OCI-LY7 (cell line): ENCODE results near the gene POLR1B. TPM values are rescaled to one million over a fixed set of nuclear protein-coding genes. Genes with fewer than 3 reads are reported as not detected.
A peak's percentile ranks its signal among the peaks of the same experiment; 100 is the strongest.

Source experiments
- BruUV-seq: library from RNA; stranded (reverse); fragments of 400-500 nt; replicated peaks from 2 replicates; lab custom pipeline; 2021; lab: Mats Ljungman, UMichigan
- CTCF ChIA-PET: fragments of 300-600 bp; sonication (Branson Sonifier 250); formaldehyde crosslinking; loops from one replicate; lab custom pipeline; 2022; ENCODE audit warnings: antibody characterized with exemption; ENCODE audit not compliant: unreplicated experiment; lab: Charles Lee
- POLR2A ChIA-PET: fragments of 300-600 bp; sonication (Branson Sonifier 250); formaldehyde crosslinking; loops from one replicate; lab custom pipeline; 2022; ENCODE audit warnings: antibody characterized with exemption; lab: Charles Lee
- DNase-seq: peaks from one replicate; pipeline ENCODE4 v3.0.0-alpha.2; 2015; ENCODE audit warnings: low spot score
- H2AFZ ChIP-seq: fragments of 200-600 bp; sonication (generic), shearing (Covaris generic); 2 replicates; pipeline ENCODE4 v1.6.1; 2014; ENCODE audit warnings: mild to moderate bottlenecking, antibody characterized with exemption, low read length, moderate library complexity
- H3K27ac ChIP-seq: fragments of 200-600 bp; sonication (generic); 2 replicates; pipeline ENCODE4 v1.5.1; 2014; ENCODE audit warnings: mixed run types, low read depth, mild to moderate bottlenecking, moderate library complexity, low read length, inconsistent platforms; ENCODE audit not compliant: poor library complexity, severe bottlenecking
- H3K36me3 ChIP-seq: fragments of 200-600 bp; sonication (generic); 2 replicates; pipeline ENCODE4 v1.6.1; 2014; ENCODE audit warnings: mild to moderate bottlenecking, antibody characterized with exemption, low read length, moderate library complexity, mixed read lengths; ENCODE audit not compliant: insufficient read depth
- H3K4me1 ChIP-seq: fragments of 200-600 bp; sonication (generic); 2 replicates; pipeline ENCODE4 v1.5.1; 2014; ENCODE audit warnings: mild to moderate bottlenecking, low read length; ENCODE audit not compliant: insufficient read depth, poor library complexity, severe bottlenecking
- H3K4me2 ChIP-seq: fragments of 200-600 bp; sonication (generic); 2 replicates; pipeline ENCODE4 v1.6.1; 2014; ENCODE audit warnings: mild to moderate bottlenecking, low read length
- H3K4me3 ChIP-seq: fragments of 200-600 bp; sonication (generic); 2 replicates; pipeline ENCODE4 v1.5.1; 2014; ENCODE audit warnings: mild to moderate bottlenecking, low read depth, low read length; ENCODE audit not compliant: poor library complexity, severe bottlenecking
- H3K79me2 ChIP-seq: fragments of 200-600 bp; sonication (generic); 2 replicates; pipeline ENCODE4 v1.6.1; 2016; ENCODE audit warnings: low read depth, mild to moderate bottlenecking, low read length, moderate library complexity, mixed read lengths; ENCODE audit not compliant: insufficient read depth
- H3K9me2 ChIP-seq: fragments of 200-600 bp; sonication (generic); 2 replicates; pipeline ENCODE4 v1.6.1; 2016; ENCODE audit warnings: mild to moderate bottlenecking, low read length, mixed read lengths; ENCODE audit not compliant: insufficient read depth
- H3K9me3 ChIP-seq: fragments of 200-600 bp; sonication (generic); 2 replicates; pipeline ENCODE4 v1.6.1; 2014; ENCODE audit warnings: mild to moderate bottlenecking, mixed run types, low read length, mixed read lengths
- H4K20me1 ChIP-seq: fragments of 200-600 bp; sonication (generic); 2 replicates; pipeline ENCODE4 v1.6.1; 2014; ENCODE audit warnings: mild to moderate bottlenecking, antibody characterized with exemption, low read length, moderate library complexity, mixed read lengths; ENCODE audit not compliant: insufficient read depth
- CTCF ChIP-seq: fragments of 200-600 bp; sonication (generic); conservative IDR thresholded peaks from 2 replicates; pipeline ENCODE4 v1.5.1; 2014; ENCODE audit warnings: mild to moderate bottlenecking, antibody characterized with exemption, low read length, moderate library complexity, mixed read lengths
- EZH2phosphoT487 ChIP-seq: fragments of 200-600 bp; sonication (generic); IDR thresholded peaks from 2 replicates; pipeline ENCODE4 v1.6.1; 2018; ENCODE audit warnings: low read depth, borderline replicate concordance, mild to moderate bottlenecking, mixed run types, antibody characterized with exemption, low read length, moderate library complexity, mixed read lengths
- intact Hi-C: fragments of 100-400 bp; cut with micrococcal nuclease; formaldehyde crosslinking; loops from one replicate; pipeline ENCODE4 v1.10.0; 2022; ENCODE audit not compliant: unreplicated experiment
- total RNA-seq, 2 experiments: library from RNA; depleted of rRNA in 1 of 2; stranded (reverse); fragments of >200 nt in 1 of 2; shearing (Covaris generic) in 1 of 2; gene quantifications; 2 replicates each; pipeline ENCODE4 v1.2.3, GENCODE V29; 2014 to 2022

The POLR1B gene
- total RNA-seq, 2 experiments from 2014 or later: 30.5 to 44.7 TPM

- CTCF ChIA-PET: no interaction called here
- POLR2A ChIA-PET: interaction anchor here (0.6 to 1.6 kb wide), 5 partner anchors 8 to 269 kb away, joined by 3 to 5 read pairs (median 3); no protein-coding TSS in a partner anchor
- Histone ChIP-seq H3K9me3 (no peaks in the 10 kb centered on the region), H3K9me2 (no peaks in the 10 kb centered on the region), H3K27ac (peak overlapping the region; percentile 76), H3K4me3 (peak overlapping the region; percentile 75), H3K36me3 (peaks cover 4% of the 10 kb centered on the region; the same call in 1 of the 2 replicates), H4K20me1 (no peaks in the 10 kb centered on the region), H3K4me1 (peaks cover 27% of the 10 kb centered on the region), H3K4me2 (peak overlapping the region; percentile 91), H3K79me2 (peaks cover 8% of the 10 kb centered on the region; the same call in 1 of the 2 replicates), H2AFZ (no peak overlapping the region; the same call in 1 of the 2 replicates)
- intact Hi-C loops: loop anchor here (2.0 kb wide), 1 partner anchor 531 kb away; the partner anchor contains the start of gene TMEM87B
- BruUV-seq: no TSS peak
- TF ChIP-seq CTCF: no peak
- TF ChIP-seq EZH2phosphoT487: no peak
- DNase-seq: no peak
Observed at GRCh38 chr2:112585400-112585799, 43.1 kb downstream of the POLR1B start.

GRCh38 chr2:112585873-112586464 is 43.7 kb downstream of the POLR1B start:
- intact Hi-C loops: loop anchor here (2.0 kb wide), 1 partner anchor 531 kb away; the partner anchor contains the start of gene TMEM87B
- H3K4me3 ChIP-seq: peak overlapping the region; percentile 75
- peaks cover 4% of the 10 kb centered on the region; the same call in 1 of the 2 replicates for H3K36me3 ChIP-seq
- no peaks in the 10 kb centered on the region for H3K9me3 ChIP-seq
- TF ChIP-seq CTCF (no peak), EZH2phosphoT487 (no peak)
- peaks cover 8% of the 10 kb centered on the region; the same call in 1 of the 2 replicates for H3K79me2 ChIP-seq
- ChIA-PET CTCF (no interaction called here), POLR2A (interaction anchor here (0.9 to 1.2 kb wide), 2 partner anchors 12 to 269 kb away, joined by 3 read pairs; no protein-coding TSS in a partner anchor)
- no peak for DNase-seq
- H3K27ac ChIP-seq: no peak overlapping the region
- no peak overlapping the region for H2AFZ ChIP-seq
- peaks cover 27% of the 10 kb centered on the region for H3K4me1 ChIP-seq
- no peaks in the 10 kb centered on the region for H3K9me2 ChIP-seq
- H4K20me1 ChIP-seq: no peaks in the 10 kb centered on the region
- peak overlapping the region; percentile 91; the same call in 1 of the 2 replicates for H3K4me2 ChIP-seq
- BruUV-seq: no TSS peak

GRCh38 chr2:112588611-112589045 is 46.4 kb downstream of the POLR1B start:
- ChIA-PET POLR2A (no interaction called here), CTCF (no interaction called here)
- H3K4me3 ChIP-seq: no peak overlapping the region
- no TSS peak for BruUV-seq
- TF ChIP-seq CTCF (no peak), EZH2phosphoT487 (no peak)
- no peaks in the 10 kb centered on the region for H3K9me3 ChIP-seq
- intact Hi-C loops: no loop called here
- H3K27ac ChIP-seq: no peak overlapping the region
- no peak overlapping the region for H2AFZ ChIP-seq
- H3K79me2 ChIP-seq: peaks cover 8% of the 10 kb centered on the region; the same call in 1 of the 2 replicates
- H3K4me2 ChIP-seq: no peak overlapping the region
- no peak for DNase-seq
- H4K20me1 ChIP-seq: no peaks in the 10 kb centered on the region
- peaks cover 4% of the 10 kb centered on the region; the same call in 1 of the 2 replicates for H3K36me3 ChIP-seq
- peaks cover 20% of the 10 kb centered on the region for H3K4me1 ChIP-seq
- H3K9me2 ChIP-seq: no peaks in the 10 kb centered on the region
